GM19438 (cell line): ENCODE measurements around the gene SPARC.

Experiments
- ATAC-seq: cut with Tn5 transposase; IDR thresholded peaks from one replicate; pipeline ENCODE4 v1.9.1; 2021; ENCODE audit warnings: low read depth; ENCODE audit not compliant: unreplicated experiment

Gene SPARC

DNA sequence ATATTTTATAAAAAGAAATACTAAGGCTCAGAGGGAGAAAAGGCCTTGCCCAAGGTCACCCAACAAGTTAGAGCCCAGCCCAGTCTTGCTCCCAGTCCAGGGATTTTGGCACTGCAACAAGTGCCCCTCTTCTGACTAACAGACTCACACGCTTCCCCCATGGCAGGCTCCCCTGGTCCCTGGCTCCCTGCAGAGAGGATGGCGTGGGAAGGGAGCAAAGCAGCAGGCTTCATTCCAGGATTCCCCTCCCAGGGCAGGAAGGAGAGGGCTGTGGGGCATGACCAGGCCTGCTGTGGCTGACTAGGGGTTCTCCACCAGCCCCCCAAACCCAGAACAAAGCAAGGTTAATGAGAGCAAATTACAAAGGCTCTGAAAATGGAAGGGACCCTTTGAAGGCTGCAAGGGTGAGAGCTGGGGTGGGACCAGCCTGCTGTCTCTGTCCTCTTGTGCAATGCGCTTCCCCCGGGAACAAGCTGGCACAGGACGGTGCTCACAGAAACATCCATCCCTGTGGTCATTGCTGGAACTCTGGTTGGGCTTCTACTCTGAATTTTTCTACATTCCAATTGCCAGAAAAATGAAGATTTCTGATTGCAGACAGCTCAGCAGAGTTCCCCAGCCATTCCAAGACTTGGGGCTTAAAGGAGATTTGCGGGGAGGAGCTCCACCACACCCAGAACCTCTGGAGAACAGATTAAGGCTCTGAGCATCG, 58.4 kb downstream of the SPARC start:
- no peak for ATAC-seq

DNA sequence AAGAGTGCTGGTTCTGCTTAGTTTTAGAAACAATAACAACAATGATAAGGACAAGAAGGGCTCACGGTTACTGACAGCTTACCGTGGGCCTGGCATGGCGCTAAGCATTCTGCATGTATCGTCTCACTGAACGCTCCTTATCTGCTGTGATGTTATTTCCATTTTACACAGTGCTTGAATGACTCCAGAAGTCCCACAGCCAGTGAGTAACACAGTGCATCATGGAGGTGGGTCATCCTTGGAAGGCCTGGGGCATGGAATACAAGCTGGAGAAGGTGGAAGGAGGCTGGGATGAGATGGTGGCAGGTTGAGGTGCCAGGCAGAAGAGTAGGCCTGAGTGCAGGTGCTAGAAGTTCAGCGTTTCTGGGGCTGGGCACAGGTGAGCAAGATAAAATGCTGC, 59.1 kb downstream of the SPARC start:
- no peak for ATAC-seq

DNA sequence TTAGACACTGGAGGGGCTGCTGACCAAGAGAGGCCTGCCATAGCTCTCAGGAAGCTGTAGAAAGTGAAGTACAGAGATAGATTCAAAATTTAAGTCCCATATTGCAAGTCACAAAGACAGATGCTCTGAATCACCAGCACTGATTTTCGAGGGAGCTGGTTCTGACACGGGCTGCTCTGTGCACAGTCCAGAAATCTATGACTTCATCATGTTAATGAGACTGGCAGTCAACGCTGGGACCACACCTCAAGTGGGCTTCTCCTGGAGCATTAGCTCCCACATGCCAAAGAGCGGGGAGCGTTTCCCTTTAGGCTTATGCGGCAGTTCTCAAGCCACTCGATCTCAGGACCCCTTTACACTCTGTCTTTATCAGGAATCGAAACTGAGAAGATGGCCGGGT, 61.4 kb downstream of the SPARC start:
- ATAC-seq = no peak

DNA sequence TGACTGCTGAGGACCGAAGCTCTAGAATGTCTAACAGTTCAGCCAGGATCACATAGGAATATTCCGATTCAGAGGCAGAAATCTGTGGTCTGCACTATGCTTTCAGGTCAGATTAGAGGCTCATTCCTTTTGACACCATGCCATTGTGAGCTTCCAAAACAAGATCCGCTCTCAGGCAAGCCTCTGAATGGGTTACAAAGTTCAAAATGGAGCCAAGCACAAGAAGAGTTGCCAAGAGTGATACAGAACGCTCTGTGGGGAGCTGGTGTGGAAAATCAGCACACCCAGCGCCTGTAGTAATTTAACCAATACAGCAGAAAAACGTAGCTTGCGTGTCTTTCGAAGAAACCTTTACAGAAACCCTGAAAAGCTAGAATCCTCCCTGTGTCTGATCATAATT, 62.2 kb downstream of the SPARC start:
- no peak for ATAC-seq

DNA sequence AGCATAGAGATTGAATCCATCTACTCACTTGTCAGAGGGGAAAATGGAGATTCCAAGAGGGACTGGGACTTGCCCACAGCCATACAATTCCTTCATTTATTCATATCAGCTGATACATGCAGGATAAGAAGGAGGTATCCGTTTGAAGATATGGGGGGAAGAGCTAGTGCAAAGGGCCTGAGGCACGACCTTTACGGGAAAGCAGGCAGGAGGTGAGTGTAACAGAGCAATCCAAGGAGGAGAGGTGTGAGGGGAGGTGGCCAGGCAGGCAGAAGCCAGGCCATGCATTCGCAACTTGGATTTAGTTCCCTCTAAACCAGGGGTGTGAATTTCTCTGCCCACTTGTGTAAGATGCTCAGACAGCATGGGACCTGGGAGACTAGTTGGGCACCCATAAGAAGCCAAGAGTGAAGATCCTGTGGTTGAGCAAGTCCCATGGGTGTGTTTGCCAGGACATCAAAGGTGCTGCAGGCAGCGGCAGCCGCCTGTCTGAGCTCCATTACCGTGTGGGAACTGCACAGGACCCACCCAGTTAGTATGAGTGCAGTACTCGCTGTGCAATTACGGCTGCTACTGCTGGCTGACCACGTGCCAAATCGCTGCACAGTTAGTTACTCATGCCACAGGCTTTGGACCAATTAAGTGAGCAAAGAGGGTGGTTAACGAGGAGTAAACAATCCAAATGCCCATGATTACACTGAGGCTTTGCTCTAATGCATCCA, 64.2 kb downstream of the SPARC start:
- ATAC-seq = no peak

DNA sequence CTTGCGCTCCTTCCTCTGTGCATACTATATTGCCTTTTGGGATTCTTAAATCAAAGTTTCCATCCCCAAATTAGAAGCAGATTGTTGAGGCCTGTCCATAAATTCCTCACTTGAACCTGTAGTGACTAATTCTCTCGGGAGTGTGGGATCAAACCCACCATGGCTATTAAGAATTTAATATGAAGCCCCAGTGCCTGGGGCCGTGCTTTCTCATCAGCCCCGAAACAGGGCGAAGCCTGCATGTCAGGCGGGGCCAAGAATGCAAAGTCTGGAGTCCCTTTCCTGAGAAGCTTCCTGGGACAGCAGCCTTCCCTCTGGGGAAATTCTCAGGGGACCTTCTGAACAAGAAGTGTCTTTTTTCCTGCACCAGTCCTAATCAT, 66.3 kb downstream of the SPARC start:
- ATAC-seq = no peak

DNA sequence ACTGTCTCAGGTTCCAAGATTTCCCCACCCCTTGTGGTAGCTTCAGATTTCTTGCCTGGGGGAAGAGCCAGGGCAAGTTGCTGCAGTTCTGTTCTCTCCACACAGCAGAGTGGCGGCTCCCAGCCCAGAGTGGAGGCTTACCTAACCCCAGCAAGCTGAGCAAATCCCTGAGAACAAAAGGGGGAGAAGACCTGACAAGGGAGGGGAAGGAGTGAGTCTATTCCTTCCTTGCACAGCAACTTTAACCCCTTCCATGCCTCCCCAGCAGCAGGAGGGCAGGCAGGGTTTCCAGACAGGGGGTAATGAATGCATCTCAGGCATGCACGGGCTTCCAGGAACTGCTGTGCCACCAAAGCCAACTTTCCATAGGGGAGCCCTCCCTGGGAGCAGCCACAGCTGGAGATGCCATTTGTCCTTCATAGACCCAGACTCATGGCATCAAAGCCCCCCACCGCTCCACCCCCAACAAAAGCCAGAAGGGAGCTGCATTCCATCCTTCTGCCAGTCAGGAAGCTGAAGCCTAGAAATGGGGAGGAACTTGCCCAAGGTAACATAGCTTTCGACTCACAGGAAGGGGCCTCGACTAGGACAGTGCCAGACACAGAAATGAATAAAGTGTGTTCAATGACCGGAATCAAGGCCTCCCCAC, 66.8 kb downstream of the SPARC start:
- ATAC-seq = no peak

DNA sequence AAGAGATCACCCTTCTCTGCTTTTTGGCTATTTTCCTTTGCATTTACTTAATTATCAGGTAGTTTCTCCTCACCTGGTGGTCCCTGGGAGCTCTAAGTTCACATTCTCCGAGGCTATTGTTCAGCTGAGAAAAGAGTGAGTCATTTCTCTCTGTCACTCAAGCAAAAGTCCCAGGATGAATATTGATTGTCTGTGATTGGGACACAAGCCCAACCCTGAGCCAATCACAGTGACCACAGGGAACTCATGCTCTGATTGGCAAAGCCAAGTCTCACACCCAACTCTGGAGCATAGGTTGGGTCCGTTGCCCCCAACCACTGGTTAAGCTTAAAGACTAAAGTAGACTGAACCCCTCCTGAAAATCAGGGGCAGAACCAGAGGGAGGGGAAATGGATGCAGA, 67.8 kb downstream of the SPARC start:
- ATAC-seq = no peak

DNA sequence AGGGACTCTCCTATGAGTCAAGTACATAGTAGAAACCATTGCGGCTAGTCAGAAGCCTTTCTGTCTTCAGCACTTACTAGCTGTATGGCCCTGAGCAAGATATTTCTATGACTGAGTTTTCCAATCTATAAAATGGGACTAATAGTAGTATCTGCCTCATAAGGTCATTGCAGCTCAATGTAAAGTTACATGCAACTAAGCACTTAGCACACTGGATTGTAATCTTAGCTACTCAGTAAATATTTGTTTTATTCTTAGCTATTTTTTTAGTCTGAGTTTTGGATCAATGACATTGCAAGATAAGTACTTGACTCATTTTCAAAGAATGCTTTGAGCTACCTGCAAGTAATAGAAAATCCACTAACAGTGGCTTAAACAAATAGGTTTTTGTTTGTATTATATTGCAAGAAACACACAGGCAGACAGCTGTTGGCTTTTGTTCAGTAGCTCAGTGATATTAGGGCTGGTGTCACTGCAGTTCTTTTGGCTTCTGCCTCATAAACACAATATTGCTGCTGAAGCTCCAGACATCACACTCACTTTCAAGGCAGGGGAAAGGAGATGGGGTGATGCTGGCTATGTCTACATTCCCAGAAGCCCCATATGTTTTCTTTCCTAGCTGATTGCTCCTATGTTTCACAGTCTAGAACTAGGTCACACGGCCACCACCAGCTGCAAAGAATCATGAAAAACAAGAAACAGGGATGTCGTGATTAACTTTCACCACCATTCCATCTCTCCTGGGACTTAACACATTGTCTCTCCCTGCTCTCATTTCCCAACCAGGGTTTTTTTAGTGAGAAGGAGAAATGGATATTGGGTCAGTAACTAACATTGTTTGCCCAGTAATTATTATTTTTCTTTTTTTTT, 68.6 kb downstream of the SPARC start:
- ATAC-seq = no peak

DNA sequence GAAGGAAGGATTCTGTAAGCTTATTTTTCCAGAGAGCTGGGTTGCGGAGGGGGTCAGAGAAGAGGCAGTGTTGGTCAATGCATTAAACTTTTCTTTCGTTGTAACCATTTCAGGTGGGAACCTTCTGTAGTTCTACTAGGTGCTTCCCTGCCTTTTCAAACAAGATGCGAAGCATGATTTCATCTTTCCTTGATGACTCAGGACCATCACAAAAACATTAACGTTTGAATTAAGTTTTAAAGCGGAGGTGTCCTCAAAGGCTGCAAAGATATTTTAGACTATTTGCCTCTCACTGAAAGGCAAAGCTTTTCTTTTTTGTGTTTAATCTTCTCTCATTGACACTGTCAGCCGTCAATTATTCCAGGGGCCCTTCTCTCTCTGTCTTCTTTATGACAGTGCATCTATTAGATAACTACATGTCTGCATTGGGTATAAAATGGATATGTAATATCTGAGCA, 69.3 kb downstream of the SPARC start:
- ATAC-seq = no peak

DNA sequence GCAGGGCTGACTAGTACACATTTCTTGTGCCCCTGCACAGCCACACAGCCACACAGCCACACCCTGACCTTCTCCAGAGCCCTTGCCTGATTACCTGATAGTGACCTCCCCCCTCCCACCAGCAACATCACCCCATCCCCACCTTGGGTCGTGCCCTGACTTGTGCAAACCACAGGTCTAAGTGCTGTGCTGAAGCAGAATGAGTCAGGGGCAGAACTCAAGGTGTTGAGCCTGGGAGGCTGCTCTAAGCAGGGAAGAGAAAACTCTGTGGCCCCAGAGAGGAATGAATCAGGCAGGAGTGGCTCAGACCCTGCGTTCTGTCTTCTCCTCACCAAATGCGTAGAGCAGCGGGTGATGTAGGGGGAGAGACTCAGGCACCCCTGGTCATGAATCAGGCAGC, 71.3 kb downstream of the SPARC start:
- no peak for ATAC-seq

DNA sequence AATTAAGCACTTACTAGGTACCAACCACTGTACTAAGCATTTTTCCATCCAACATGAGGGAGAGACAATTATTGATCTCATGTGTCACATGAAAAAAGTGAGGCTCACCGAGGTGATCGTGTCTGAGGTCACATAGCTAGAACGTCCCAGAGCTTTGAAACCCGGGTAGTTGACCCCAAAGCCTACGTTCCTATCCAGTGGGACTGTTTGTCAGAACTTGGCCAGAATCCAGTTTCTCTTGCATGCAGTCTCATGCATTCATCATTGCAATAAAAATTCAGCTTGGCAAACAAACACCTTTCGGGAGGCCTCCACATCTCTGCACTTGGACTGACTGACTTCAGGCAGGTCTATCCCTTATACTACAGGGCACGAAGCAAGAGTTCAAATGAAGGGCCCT, 72.2 kb downstream of the SPARC start:
- ATAC-seq = no peak

DNA sequence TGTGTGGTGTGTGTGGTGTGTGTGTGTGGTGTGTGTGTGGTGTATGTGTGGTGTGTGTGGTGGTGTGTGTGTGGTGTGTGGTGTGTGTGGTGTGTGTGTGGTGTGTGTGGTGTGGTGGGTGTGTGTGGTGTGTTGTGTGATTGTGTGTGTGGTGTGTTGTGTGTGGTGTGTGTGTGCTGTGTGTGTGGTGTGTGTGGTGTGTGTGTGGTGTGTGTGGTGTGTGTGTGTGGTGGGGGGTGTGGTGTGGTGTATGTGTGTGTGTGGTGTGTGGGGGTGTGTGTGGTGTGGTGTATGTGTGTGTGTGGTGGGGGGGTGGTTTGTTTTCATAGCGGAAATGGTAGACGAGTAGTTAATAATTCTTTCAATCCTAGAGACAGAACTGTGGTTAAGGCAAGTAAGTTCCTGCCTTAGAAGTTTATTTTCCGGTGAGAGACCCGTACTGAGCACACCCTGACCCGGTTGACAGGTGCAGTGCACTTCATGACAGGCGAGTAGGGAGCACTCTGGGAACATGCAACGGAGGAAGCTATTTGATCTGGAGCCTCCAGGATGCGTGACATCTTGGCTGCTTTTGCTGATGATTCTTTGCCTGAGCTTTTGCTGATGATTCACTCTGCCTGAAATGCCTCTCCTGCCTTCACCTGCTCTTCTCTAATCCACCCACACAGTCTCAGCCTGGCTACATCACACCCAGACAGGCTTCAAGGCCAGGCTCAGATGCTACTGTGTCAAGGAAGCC, 73.9 kb downstream of the SPARC start:
- peak; percentile 94 for ATAC-seq

DNA sequence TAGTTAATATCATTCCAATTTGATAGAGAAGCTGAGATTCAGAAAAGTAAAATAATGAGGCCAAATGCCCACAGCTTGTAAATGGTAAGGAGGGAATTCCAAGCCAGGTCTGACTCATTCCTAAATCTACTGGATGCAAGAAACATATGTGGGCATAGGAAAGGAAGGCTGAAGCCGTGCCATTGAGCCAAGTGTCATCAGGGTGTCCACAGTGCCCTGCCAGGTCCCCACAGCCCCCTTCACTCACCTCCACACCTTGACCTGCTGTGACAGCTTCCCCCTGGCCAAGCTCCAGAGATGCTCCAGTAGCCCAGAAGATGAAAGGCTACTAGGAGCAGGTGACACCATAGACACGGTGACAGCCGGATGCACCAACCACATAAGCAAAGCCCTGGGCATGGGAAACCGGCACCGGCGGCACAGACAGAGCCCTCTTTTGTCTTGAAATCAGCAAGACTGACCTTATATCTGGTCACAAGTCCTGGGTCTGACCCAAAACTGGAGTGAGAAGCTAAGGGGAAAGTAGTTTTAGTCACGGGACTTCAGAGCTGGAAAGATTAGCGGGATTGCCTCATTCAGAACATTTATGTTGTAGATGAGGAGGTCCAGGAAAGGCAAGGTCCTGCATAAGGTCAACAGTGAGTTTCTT, 75.5 kb downstream of the SPARC start:
- no peak for ATAC-seq
